ENCODE results near the gene UBXN10. TPM values are rescaled to one million over a fixed set of nuclear protein-coding genes. Genes with fewer than 3 reads are reported as not detected.
A peak's percentile ranks its signal among the peaks of the same experiment; 100 is the strongest.

UBXN10 gene
- total RNA-seq, 1 donor from 2014 or later = 3.3 TPM

DNA sequence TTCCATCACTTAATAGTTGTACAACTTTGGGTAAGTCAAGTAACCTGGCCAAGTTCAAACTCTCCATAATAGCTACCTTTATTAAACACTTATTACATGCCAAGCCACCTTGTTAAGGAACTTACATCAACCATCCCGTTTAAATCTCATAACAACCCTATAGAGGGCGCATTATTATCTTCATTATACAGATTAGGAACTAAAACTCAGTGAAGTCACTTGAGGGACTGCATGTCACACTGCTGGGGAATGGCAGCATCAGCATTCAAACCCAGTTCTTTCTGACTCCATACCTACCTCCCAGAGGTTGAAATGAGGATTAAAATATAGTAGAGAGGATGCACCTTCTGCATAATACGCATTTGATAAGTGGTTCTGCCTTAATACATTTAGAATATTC, 47.5 kb downstream of the UBXN10 start:
- FAIRE-seq (no peak), DNase-seq (ENCODE audit: low spot score in 2 of 2) (no peak)

DNA sequence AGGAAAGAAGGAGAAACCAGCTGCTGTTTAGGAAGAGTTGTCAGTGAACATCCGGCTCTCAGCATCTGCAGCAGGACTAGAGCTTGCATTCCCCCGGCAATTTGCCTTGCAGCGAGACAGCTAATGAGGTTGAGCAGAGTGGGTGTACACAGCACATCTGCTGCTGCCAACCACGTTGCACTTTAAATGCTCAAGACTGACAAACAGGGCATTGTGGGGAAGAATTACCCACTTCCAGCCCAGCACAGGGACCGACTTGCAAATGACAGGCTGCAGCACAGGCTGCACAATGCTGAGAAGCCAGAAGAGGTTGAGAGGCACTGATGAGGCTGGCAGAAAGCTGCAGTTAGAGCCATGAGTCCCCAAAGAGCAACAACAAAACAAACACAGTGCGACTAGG, 48.0 kb downstream of the UBXN10 start:
- DNase-seq (ENCODE audit: low spot score in 2 of 2) (peak in 1 of 2 donors; percentile 34), FAIRE-seq (no peak)

GRCh38 chr1:20234788-20235535, 49.1 kb downstream of the UBXN10 start:
- FAIRE-seq = no peak
- DNase-seq (ENCODE audit: low spot score in 2 of 2) = no peak

- FAIRE-seq (no peak), DNase-seq (ENCODE audit: low spot score in 2 of 2) (no peak)
Observed at GRCh38 chr1:20237646-20238045, 51.8 kb downstream of the UBXN10 start.

DNA sequence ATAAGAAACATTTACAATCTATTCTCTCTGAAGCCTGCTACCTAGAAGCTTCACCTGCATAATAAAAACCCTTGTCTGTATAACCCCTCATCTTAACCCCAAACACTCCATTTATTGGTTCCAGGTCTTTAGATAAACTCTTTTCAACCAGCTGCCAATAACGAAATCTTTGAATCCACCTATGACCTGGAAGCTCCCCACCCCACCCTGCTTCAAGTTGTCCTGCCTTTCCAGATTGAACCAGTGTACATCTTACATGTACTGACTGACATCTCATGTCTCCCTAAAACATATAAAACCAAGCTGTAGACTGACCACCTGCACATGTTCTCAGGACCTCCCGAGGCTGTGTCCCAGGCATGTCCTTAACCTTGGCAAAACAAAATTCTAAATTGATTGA, 54.1 kb downstream of the UBXN10 start:
- DNase-seq (ENCODE audit: low spot score in 2 of 2) (no peak), FAIRE-seq (no peak)

DNA sequence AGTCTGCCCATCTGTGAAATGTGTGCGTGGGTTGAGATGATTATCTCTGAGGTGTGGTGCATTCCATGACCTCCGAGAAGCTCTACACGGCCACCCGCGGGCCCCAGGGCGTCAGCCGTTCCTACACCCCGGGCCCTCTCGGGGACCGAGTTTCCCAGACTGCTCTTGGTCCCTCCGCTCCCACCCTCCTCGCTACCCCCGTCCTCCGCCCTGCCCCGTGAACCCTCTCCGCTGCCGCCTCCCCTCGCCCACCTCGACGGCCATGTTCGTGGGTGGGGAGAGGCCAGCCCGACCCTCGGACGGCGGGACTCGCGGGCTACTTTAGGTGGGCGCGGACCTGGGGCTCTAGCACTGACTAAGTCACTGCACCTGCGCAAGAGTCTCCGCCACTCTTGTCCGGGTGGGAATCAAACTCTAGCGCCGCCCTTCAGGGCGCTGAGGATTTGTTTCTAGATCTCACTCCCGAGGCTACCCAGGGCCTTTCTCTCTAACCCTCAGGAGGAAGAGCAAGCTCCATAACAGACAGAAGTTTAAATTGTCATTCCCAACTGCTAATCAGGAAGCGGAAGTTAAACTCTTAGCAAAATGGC, 57.1 kb downstream of the UBXN10 start:
- DNase-seq (ENCODE audit: low spot score in 2 of 2) (no peak), FAIRE-seq (no peak)

Other genes with a start within 250 kb of the UBXN10 start
- not detected for gene PLA2G2A, start 206.5 kb upstream of the UBXN10 start, total RNA-seq
- 0.41 TPM for gene PLA2G5, start 115.9 kb upstream of the UBXN10 start, total RNA-seq
- gene PLA2G2D, start 66.6 kb upstream of the UBXN10 start, total RNA-seq = not detected
- gene PLA2G2F, start 46.8 kb upstream of the UBXN10 start, total RNA-seq = not detected
- gene PLA2G2C, start 422 bp downstream of the UBXN10 start, total RNA-seq = not detected
- gene VWA5B1, start 104.8 kb downstream of the UBXN10 start, total RNA-seq = under 0.01 TPM

Data from frontal cortex (tissue), 4 donors.